DMS 273 treated with DMSO at 0.1 percent for 48 hours (cell line): ENCODE data around the gene PAX2.

Experiments used
- DNase-seq: peaks from one replicate; lab custom pipeline; 2025; lab: John Stamatoyannopoulos, UW

Gene PAX2

GRCh38 chr10:100739517-100740368 is 5.6 kb upstream of the PAX2 start:
- DNase-seq = no peak

- no peak for DNase-seq
These were observed 4.7 kb upstream of the PAX2 start for GRCh38 chr10:100740476-100741377.

DNA sequence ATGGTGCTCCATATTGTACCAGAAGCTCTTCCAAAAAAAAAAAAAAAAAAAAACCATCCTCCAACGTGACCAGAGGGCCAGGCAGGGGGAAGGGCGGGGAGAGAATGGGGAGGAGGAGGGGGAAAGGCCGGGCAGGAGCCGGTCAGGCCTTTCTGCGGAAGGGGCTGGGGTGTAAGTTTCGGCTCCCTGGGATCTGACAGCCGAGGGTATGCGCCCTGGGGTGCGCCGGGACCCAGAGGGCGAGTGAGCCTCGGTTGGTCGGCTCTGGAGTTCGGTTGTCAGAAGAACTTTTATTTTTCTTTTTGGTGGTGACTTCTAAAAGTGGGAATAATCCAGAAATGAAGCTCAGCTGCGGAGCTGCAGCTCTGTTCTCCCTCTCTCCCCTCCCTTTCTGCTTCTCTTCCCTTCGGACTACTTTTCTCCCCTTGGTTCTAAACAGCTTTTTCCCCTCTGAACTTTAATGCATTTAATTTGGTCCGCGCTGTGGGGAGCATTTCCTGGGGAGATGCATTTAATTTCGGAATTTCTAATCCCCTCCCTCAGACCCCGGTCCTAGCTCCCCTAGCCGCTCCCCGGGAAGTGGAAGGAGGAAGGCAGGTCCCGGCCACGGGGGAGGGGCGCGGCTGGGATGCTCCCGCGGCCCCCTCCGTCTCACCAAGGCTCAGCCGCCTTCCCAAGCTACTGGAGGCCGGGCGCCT is 3.9 kb upstream of the PAX2 start:
- no peak for DNase-seq

GRCh38 chr10:100742076-100742771 is 3.2 kb upstream of the PAX2 start:
- DNase-seq = no peak

DNA sequence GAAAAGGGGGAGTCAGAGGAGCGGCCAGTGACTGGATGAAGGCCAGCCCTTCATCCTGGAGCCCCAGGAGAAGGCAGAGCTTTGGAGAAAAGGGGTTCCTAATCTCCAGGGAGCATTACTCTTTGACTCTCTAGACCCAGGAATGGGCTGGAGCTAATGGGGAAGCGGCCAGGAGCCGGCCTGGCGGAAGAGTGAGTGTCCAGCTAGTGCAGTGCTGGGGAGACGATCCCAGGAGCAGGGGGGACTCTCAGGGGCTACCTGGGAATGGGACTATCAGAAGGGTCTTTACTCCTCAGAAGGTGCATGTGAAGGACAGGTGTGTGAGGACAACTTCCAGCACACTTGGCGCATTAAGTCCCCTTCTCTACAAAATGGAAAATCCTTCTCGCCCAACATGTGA is 2.4 kb upstream of the PAX2 start:
- no peak for DNase-seq

GRCh38 chr10:100743626-100744135 is 1.7 kb upstream of the PAX2 start:
- peak; percentile 16 for DNase-seq

- DNase-seq = no peak
These were observed 1.0 kb upstream of the PAX2 start for GRCh38 chr10:100744136-100744986.

- DNase-seq = no peak
These were observed 751 bp downstream of the PAX2 start for GRCh38 chr10:100745882-100746783.

- no peak for DNase-seq
These were observed 1.5 kb downstream of the PAX2 start for GRCh38 chr10:100746784-100747455.

DNA sequence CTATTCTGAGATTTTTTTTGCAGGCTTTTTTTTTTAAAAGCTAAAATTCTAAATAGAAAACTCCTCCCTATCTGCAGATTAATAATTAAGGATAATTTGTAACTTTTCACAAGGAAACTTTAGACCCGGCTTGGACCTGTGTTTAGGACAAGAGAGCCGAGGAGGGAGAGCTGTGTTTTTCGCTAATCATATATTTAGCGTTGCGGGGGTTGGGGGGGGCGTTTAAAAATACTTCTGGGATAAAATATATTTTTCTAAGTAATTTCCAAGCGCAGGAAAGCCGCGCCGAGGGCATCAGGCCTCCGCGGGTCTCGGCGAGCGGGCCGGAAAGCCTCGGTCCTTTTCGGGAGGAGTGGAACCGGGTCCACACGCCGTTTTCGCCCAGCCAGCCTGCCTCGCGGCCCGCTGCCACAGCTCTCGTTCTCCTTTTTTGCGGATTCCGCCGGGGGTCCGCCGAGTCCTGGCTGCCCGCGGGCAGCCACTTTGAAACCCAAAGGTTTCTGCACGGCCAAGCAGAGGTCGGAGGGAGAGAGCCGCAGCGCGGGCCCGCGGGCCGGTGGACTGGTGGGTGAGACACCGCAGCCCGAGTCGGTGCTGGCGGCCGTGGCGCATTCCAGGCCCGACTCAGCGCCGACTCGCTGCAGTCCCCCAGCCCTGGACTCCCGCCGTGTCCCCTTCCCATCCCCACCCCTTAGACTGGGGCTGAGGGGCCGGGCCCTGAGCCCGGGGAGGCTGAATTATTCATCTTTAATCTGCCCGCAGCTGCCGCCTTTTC is 2.3 kb downstream of the PAX2 start:
- DNase-seq = no peak

- DNase-seq = no peak
These were observed 3.1 kb downstream of the PAX2 start for GRCh38 chr10:100748231-100749058.

DNA sequence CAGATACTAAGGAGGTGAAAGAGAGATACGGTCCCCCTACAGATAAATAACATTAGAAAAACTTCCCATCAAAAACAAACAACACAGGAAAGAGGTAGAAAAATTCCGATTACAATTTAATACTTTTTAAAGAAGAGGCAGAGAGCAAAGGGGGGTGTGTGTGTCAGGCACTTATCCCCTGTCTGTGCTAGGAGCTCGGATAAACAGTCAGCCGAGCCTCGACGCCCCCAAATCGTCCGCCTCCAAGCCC is 3.6 kb downstream of the PAX2 start:
- no peak for DNase-seq

GRCh38 chr10:100749309-100750217 is 4.2 kb downstream of the PAX2 start:
- no peak for DNase-seq

DNA sequence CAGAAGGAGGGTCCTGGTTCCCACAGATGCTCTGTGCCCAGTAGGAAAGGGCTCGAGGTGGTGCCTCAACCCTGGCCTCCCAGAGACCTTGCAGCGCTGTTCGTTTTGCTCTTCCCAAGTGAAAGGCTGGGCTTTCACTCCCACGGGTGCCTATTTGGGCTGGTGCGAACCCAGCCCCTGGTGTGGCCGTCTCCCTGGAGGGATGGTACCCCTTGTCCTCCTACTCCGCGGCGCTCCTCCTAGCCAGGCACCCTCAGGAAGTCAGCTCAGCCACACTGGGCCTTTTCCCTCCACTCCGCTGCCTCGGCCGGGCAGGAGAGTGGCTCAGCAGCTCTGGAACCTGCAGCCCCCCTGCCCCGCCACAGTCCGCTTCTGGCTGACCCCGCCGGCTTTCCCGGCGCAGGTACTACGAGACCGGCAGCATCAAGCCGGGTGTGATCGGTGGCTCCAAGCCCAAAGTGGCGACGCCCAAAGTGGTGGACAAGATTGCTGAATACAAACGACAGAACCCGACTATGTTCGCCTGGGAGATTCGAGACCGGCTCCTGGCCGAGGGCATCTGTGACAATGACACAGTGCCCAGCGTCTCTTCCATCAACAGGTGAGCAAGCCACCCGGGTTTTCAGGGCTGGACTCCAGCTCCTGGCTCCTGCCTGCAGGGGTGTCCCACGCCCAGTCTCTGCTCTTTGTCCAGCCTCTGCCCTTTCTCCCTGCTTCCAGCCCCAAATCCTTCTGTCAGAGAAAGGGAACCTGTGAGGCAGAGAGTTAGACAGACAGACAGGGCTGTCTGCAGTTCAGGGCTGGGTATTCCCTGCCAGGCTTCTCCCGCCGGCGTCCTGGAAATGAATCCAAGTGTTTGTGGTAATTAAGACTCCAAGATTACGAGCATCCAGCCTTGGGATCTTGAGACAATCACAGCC is 5.2 kb downstream of the PAX2 start:
- no peak for DNase-seq

GRCh38 chr10:100751211-100751933 is 6.0 kb downstream of the PAX2 start:
- no peak for DNase-seq
